ENCODE results near the gene TMEM243. TPM values are rescaled to one million over a fixed set of nuclear protein-coding genes. Genes with fewer than 3 reads are reported as not detected.

Gene TMEM243
- total and polyA plus RNA-seq, 2 of the 13 experiments (the other 11 are each of a cell fraction or from before 2014, with no cell fraction given): 25.1 to 31.2 TPM

DNA sequence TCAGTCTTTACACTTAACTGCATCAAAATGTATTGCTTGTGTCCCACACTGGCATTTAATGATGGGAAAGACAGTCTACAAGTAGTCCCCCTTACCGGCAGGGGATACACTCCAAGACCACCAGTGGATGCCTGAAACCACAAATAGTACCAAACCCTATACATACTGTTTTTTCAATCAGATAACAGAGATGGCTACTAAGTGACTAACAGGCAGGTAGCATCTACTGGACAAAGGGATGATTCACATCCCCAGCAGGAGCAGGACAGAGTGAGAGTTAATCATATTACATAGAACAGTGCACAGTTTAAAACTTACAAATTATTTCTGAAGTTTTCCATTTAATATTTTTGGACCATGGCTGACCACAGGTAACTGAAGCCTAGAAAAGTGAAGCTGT, 13.2 kb downstream of the TMEM243 start:
- no peak for ATAC-seq
- Histone ChIP-seq H3K4me1 (ENCODE audit: insufficient read depth, low read length) (peaks cover 27% of the 10 kb centered on the region), H4K20me1 (ENCODE audit: insufficient read depth, low read length) (no peaks in the 10 kb centered on the region), H3K9ac (ENCODE audit: insufficient read depth, low read depth, low read length) (no peak overlapping the region), H3K4me3 (replicated peaks in 1 of 3; ENCODE audit: insufficient read depth in 1 of 3, low read depth in 2 of 3, low read length in 3 of 3) (no peak overlapping the region), H3K27ac (ENCODE audit: extremely low read length, insufficient read depth, low read length) (no peak overlapping the region), H3K36me3 (replicated peaks in 1 of 2; ENCODE audit: control insufficient read depth in 1 of 2, insufficient read depth in 2 of 2, low read length in 2 of 2) (peaks cover 4 to 9% of the 10 kb centered on the region in 2 experiments; a peak in 3 of 5 replicates), H3K4me2 (ENCODE audit: low read depth, low read length) (no peak overlapping the region), H3K27me3 (ENCODE audit: control insufficient read depth in 1 of 2, insufficient read depth in 2 of 2, low read length in 2 of 2) (no peaks in the 10 kb centered on the region), H3K79me2 (ENCODE audit: insufficient read depth, low read length) (peaks cover 13% of the 10 kb centered on the region), H3K9me3 (ENCODE audit: low read length) (peaks cover 28% of the 10 kb centered on the region), H2AFZ (ENCODE audit: low read length) (no peak overlapping the region)
- FAIRE-seq: no peak
- POLR2A ChIA-PET: no interaction called here
- DNase-seq (ENCODE audit: low spot score): peak; percentile 2
- intact Hi-C loops (cut with micrococcal nuclease; ENCODE audit: unreplicated experiment) (no loop called here), in situ Hi-C loops (cut with HindIII; ENCODE audit: extremely low pct_ligation_motif_present, low pct_unique_long_range_greater_than_20kb) (no loop called here)
- no TSS peak for BruUV-seq (replicated peaks)
- 100% methylated on average over 1 of the region's 1 CpG for WGBS (ENCODE audit: low lambda C conversion rate)
- CTCF ChIA-PET (ENCODE audit: low intra/inter-chr PET ratio, low total read pairs): no interaction called here
- no peak for TF ChIP-seq NKX3-1 (CRISPR knock-in tag; IDR thresholded peaks at IDR 0.05)
- TF ChIP-seq ZNF841 (CRISPR knock-in tag; IDR thresholded peaks at IDR 0.05; ENCODE audit: borderline replicate concordance): no peak
- TF ChIP-seq DNMT3B (CRISPR knock-in tag; conservative IDR thresholded peaks at IDR 0.05): no peak
- no peak for TF ChIP-seq MAFF (IDR thresholded peaks at IDR 0.05; ENCODE audit: low read depth, low read length)
- TF ChIP-seq NR3C1 (CRISPR knock-in tag; IDR thresholded peaks at IDR 0.05): no peak
- TF ChIP-seq, protein P1, sequence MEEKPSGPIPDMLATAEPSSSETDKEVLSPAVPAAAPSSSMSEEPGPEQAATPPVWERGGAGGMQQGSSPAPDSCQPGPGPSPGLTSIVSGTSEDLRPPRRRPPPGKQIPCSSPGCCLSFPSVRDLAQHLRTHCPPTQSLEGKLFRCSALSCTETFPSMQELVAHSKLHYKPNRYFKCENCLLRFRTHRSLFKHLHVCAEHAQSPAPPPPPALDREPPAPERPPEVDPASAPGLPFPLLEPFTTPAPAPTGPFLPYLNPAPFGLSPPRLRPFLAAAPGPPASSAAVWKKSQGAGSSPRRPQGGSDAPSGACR (CRISPR knock-in tag; IDR thresholded peaks at IDR 0.05): no peak
- no peak for TF ChIP-seq ZNF605 (CRISPR knock-in tag; IDR thresholded peaks at IDR 0.05)
- TF ChIP-seq, protein P2, sequence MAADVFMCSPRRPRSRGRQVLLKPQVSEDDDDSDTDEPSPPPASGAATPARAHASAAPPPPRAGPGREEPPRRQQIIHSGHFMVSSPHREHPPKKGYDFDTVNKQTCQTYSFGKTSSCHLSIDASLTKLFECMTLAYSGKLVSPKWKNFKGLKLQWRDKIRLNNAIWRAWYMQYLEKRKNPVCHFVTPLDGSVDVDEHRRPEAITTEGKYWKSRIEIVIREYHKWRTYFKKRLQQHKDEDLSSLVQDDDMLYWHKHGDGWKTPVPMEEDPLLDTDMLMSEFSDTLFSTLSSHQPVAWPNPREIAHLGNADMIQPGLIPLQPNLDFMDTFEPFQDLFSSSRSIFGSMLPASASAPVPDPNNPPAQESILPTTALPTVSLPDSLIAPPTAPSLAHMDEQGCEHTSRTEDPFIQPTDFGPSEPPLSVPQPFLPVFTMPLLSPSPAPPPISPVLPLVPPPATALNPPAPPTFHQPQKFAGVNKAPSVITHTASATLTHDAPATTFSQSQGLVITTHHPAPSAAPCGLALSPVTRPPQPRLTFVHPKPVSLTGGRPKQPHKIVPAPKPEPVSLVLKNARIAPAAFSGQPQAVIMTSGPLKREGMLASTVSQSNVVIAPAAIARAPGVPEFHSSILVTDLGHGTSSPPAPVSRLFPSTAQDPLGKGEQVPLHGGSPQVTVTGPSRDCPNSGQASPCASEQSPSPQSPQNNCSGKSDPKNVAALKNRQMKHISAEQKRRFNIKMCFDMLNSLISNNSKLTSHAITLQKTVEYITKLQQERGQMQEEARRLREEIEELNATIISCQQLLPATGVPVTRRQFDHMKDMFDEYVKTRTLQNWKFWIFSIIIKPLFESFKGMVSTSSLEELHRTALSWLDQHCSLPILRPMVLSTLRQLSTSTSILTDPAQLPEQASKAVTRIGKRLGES (CRISPR knock-in tag; IDR thresholded peaks at IDR 0.05; ENCODE audit: borderline replicate concordance): no peak
- TF ChIP-seq, protein P3, sequence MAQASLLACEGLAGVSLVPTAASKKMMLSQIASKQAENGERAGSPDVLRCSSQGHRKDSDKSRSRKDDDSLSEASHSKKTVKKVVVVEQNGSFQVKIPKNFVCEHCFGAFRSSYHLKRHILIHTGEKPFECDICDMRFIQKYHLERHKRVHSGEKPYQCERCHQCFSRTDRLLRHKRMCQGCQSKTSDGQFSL (CRISPR knock-in tag; IDR thresholded peaks at IDR 0.05): no peak
- TF ChIP-seq STAG1 (CRISPR knock-in tag; IDR thresholded peaks at IDR 0.05): no peak
- no peak for TF ChIP-seq GABPB1 (CRISPR knock-in tag; IDR thresholded peaks at IDR 0.05)
- TF ChIP-seq, protein P4, sequence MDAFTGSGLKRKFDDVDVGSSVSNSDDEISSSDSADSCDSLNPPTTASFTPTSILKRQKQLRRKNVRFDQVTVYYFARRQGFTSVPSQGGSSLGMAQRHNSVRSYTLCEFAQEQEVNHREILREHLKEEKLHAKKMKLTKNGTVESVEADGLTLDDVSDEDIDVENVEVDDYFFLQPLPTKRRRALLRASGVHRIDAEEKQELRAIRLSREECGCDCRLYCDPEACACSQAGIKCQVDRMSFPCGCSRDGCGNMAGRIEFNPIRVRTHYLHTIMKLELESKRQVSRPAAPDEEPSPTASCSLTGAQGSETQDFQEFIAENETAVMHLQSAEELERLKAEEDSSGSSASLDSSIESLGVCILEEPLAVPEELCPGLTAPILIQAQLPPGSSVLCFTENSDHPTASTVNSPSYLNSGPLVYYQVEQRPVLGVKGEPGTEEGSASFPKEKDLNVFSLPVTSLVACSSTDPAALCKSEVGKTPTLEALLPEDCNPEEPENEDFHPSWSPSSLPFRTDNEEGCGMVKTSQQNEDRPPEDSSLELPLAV (CRISPR knock-in tag; conservative IDR thresholded peaks at IDR 0.05; ENCODE audit: low read depth): no peak
